ENCODE data around the gene SLC9A4. TPM values are rescaled to one million over a fixed set of nuclear protein-coding genes. Genes with fewer than 3 reads are reported as not detected.
"Not testable (repeated sequence)": the region's sequence is repeated elsewhere in the genome, so short reads cannot be mapped to it uniquely, and the experiment has no call there.

SLC9A4 gene
- total RNA-seq, 2 donors from 2014 or later = not detected

DNA sequence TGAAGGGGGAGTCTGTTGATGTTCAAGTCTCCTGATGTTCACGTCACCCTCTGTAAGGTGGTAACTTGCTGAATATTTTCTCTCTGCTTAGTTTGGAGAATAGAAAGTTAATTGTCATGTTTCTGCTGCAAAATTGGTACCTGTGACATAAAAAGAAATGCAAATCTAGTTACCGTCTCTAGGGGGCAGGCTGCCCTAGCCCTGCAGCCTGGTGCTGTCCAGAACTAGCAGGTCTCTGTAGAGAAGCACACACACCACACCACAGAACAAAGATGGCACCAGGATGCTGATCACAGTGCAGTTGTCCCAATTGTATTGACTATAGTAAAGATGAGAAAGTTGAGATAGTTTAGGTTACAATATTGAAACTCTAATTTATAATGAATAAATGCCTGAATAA lies 47.0 kb downstream of the SLC9A4 start:
- ATAC-seq (peak in 1 of 2 donors; percentile 47), DNase-seq (no peak)
- intact Hi-C loops (cut with DNase I) = no loop called here

GRCh38 chr2:102520801-102521200 lies 47.8 kb downstream of the SLC9A4 start:
- intact Hi-C loops (cut with DNase I) = no loop called here
- DNase-seq (no peak), ATAC-seq (no peak)

DNA sequence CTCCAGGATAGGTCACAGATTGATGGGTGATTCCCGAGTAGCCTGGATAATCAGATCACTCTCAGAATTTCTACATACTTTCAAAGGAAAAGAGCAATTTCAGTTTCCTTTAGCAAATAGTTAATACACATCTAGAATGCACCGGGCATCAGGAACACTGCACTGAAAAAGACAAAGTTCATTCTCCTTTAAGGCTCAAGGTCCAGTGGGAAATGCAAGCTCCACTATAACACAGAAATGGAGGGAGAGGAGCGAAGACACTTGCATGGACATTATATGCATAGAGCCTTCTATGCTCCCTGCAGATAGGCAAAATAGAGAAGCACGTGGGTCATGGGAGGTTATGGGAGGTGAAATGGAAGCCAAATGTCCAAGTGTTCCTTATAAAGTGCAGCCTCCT lies 49.1 kb downstream of the SLC9A4 start:
- ATAC-seq (no peak), DNase-seq (no peak)
- intact Hi-C loops (cut with DNase I) = no loop called here

- no peak for ATAC-seq
- intact Hi-C loops (cut with DNase I) = no loop called here
Observed at GRCh38 chr2:102522890-102523289, 49.9 kb downstream of the SLC9A4 start.

GRCh38 chr2:102523651-102524050 lies 50.6 kb downstream of the SLC9A4 start:
- intact Hi-C loops (cut with DNase I) = no loop called here
- ATAC-seq (no peak), DNase-seq (no peak)

More at GRCh38 chr2:102522890-102523289, 49.9 kb downstream of the SLC9A4 start:
- DNase-seq = no peak

DNA sequence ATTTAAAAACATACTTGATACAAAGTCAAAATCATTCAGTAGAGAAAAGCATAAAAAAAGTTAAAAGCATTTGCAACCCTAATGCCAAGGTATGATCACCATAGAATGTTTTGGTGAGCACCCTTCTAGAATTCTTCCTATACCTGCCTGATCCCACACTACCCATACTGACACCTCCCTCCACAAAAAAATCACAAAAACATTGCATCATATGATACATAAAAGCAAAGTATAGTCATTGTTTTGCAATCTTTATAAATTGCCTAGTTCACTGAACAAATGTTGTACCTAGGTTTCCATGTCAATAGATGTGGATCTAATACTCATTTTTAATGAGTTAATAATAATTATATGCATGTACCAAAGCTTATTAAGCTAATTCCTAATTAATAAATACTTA lies 54.1 kb downstream of the SLC9A4 start:
- ATAC-seq = no peak
- intact Hi-C loops (cut with DNase I) = no loop called here
- no peak for DNase-seq

GRCh38 chr2:102538491-102538890 lies 65.5 kb downstream of the SLC9A4 start:
- intact Hi-C loops (cut with DNase I) = no loop called here
- ATAC-seq (no peak), DNase-seq (no peak)

GRCh38 chr2:102540882-102541281 lies 67.9 kb downstream of the SLC9A4 start:
- intact Hi-C loops (cut with DNase I) = no loop called here
- peak; percentile 42 for DNase-seq
- ATAC-seq = peak in 1 of 2 donors; percentile 23

- ATAC-seq (no peak), DNase-seq (no peak)
- intact Hi-C loops (cut with DNase I) = no loop called here
Observed at GRCh38 chr2:102544182-102544581, 71.2 kb downstream of the SLC9A4 start.

DNA sequence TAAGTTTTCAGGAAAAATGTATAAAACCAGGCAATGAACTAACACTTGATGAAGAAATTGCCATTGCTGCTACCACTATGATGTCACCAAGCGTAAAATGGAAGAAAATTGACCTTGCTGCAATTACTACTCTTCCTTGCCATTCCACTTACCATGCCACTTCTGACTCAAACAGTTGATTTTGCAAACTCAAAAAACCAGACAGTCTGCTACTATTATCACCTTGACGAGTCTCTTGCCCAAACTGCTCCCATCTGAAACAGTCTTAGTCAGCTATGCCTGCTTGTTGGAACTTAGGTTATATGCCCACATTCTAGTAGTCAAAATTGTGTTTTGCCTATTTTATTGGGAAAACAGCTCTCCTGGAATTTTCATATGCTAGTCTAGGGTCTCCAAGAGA lies 74.4 kb downstream of the SLC9A4 start:
- no peak for ATAC-seq
- intact Hi-C loops (cut with DNase I) = no loop called here
- no peak for DNase-seq

- DNase-seq = no peak
- no peak for ATAC-seq
- intact Hi-C loops (cut with DNase I) = no loop called here
Observed at GRCh38 chr2:102549027-102549426, 76.0 kb downstream of the SLC9A4 start.

GRCh38 chr2:102550151-102550550 lies 77.1 kb downstream of the SLC9A4 start:
- no peak for ATAC-seq
- no peak for DNase-seq
- intact Hi-C loops (cut with DNase I) = no loop called here

DNA sequence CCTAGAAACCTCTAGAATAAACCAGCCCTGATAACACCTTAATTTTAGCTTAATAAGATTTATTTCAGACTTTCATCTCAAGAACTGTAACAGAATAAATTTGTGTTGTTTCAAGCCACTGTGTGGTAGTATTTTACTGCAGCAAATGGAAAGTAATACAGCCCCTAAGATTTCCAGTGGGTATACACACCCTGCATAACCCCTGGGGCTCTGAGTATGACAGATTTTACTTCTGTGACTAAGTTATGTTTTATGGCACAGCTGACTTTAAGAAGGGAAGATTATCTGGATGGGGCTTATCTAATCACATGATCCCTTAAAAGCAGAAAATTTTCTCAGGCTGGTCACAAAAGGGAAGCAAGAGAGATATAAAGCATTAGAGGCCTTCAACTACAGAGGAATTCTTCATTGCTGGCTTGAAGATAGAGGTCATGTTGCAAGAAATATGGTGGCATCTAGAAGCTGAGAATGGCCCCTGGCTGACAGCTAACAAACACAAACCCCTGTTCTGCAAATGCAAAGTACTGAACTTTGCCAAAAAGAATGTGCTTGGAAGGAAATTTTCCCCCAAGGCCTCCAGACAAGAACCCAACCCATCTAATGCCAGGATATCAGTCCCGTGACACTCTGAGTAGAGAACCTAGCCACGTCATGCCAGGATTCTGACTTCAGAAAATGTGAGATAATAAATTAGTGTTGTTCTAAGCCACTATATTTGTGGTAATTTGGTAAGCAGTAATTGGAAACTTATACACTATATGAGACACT lies 78.5 kb downstream of the SLC9A4 start:
- ATAC-seq = no peak
- no peak for DNase-seq
- intact Hi-C loops (cut with DNase I) = no loop called here

- intact Hi-C loops (cut with DNase I) = no loop called here
- DNase-seq = no peak
- ATAC-seq = no peak
Observed at GRCh38 chr2:102553601-102554000, 80.6 kb downstream of the SLC9A4 start.

GRCh38 chr2:102558463-102558862 lies 85.4 kb downstream of the SLC9A4 start:
- DNase-seq (no peak), ATAC-seq (no peak)
- intact Hi-C loops (cut with DNase I) = no loop called here

GRCh38 chr2:102562542-102562941 lies 89.5 kb downstream of the SLC9A4 start:
- intact Hi-C loops (cut with DNase I); ATAC-seq; DNase-seq: not testable (repeated sequence)

DNA sequence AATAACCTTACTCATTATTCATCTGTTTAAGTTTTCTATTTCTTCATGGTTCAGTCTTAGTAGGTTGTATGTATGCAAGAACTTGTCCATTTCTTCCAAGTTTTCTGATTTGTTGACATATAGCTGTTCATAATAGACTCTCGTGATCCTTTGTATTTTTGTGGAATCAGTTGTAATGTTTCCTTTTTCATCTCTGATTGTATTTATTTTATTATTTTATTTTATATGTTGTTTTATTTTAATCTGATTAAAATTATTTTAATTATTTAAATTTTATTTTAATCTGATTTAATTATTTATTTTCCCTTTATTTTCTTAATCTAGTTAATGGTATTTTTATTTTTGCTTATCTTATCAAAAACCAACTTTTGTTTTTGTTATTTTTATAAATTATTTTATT lies 102.9 kb downstream of the SLC9A4 start:
- no peak for ATAC-seq
- intact Hi-C loops (cut with DNase I) = no loop called here
- no peak for DNase-seq

DNA sequence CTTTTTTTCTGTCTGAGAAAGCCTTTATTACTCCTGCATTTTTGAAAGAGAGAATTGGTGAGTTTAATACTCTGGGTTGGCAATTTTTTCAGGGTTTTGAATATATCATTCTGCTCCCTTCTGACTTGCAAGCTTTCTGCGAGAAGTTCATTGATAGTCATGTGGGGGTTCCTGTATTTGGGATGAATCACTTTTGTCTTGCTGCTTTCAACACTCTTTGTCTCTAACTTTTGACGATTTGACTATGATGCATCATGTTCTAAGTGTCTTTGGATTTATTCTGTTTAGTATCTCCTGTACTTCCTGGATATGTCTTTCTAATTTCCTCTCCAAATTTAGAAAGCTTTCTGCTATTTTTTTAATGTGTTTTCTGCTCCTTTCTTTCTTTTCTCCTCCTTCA lies 105.3 kb downstream of the SLC9A4 start:
- ATAC-seq = no peak
- intact Hi-C loops (cut with DNase I) = no loop called here
- DNase-seq = no peak

DNA sequence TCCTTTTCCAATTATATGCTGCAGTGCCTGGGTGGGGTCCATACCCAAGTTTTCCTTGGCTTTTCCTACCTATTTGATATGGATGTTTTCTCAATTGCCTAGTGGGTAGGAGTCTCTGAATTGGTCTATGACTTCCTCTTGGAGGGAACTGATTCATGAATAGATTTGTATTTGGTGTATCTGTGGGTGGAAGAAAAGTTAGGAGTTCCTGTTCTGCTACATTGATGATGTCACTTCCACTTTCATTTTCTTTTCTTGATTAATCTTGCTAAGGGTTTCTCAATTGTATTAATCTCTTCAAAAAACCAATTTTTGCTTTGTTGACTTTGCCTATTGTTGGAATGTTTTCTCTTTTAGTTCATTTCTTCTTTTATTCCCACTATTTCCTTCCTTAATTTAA lies 108.9 kb downstream of the SLC9A4 start:
- intact Hi-C loops (cut with DNase I) = no loop called here

DNA sequence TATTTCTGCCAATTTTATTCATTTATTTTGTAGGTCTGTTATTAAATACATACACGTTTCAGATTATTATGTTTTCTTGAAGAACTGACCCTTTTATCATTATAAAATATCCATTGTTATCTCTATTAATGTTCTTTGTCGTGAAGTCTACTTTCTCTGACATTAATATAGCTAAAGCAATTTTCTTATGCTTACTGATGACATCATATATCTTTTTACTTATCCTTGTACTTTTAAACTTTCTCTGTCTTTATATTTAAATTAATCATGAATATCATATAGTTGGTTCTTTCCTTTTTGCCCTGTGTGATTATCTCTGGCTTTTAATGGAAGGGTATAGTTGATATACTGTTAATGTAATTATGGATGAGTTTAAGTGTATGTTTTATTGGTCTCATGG lies 109.8 kb downstream of the SLC9A4 start:
- no peak for DNase-seq
- intact Hi-C loops (cut with DNase I) = no loop called here
- ATAC-seq = no peak

More for the DNA sequence above, 108.9 kb downstream of the SLC9A4 start:
- no peak for ATAC-seq
- DNase-seq = no peak
